Mesendoderm (in vitro differentiated cells): ENCODE measurements around the gene POR.

Source experiments
- DNase-seq: peaks from one replicate; pipeline ENCODE4 v3.0.0; 2013
- H2AK5ac ChIP-seq: 2 replicates; pipeline ENCODE4 v1.6.1; 2013; ENCODE audit warnings: low read length, inconsistent platforms
- H2BK120ac ChIP-seq: 2 replicates; pipeline ENCODE4 v1.6.1; 2013; ENCODE audit warnings: low read depth, mild to moderate bottlenecking, low read length, moderate library complexity, mixed read lengths
- H2BK15ac ChIP-seq: replicated peaks from 2 replicates; pipeline ENCODE4 v1.6.1; 2013; ENCODE audit warnings: low read depth, mild to moderate bottlenecking, moderate library complexity
- H2BK5ac ChIP-seq: 2 replicates; pipeline ENCODE4 v1.6.1; 2013; ENCODE audit warnings: low read length, inconsistent platforms
- H3K18ac ChIP-seq: 2 replicates; pipeline ENCODE4 v1.6.1; 2013; ENCODE audit warnings: mild to moderate bottlenecking, low read length, mixed read lengths
- H3K23ac ChIP-seq: one replicate; pipeline ENCODE4 v1.6.1; 2013; ENCODE audit warnings: low read length
- H3K27ac ChIP-seq: 2 replicates; pipeline ENCODE4 v1.5.1; 2013; ENCODE audit warnings: low read depth, mild to moderate bottlenecking, inconsistent platforms, low read length, moderate library complexity
- H3K27me3 ChIP-seq: 2 replicates; pipeline ENCODE4 v1.6.1; 2013; ENCODE audit warnings: low read length, control low read depth, mild to moderate bottlenecking, inconsistent platforms; ENCODE audit not compliant: insufficient read depth, poor library complexity
- H3K36me3 ChIP-seq: 2 replicates; pipeline ENCODE4 v1.6.1; 2013; ENCODE audit warnings: low read length, inconsistent platforms; ENCODE audit not compliant: control insufficient read depth, insufficient read depth
- H3K4ac ChIP-seq: one replicate; pipeline ENCODE4 v1.6.1; 2013; ENCODE audit warnings: low read depth, mild to moderate bottlenecking, low read length, moderate library complexity
- H3K4me1 ChIP-seq: 2 replicates; pipeline ENCODE4 v1.6.1; 2013; ENCODE audit warnings: low read depth, low read length, inconsistent platforms; ENCODE audit not compliant: control insufficient read depth
- H3K4me2 ChIP-seq: 2 replicates; pipeline ENCODE4 v1.6.1; 2013; ENCODE audit warnings: low read length
- H3K4me3 ChIP-seq: 2 replicates; pipeline ENCODE4 v1.5.1; 2013; ENCODE audit warnings: mild to moderate bottlenecking, low read length
- H3K56ac ChIP-seq: one replicate; pipeline ENCODE4 v1.6.1; 2013; ENCODE audit warnings: low read length
- H3K79me1 ChIP-seq: 2 replicates; pipeline ENCODE4 v1.6.1; 2013; ENCODE audit warnings: low read length, inconsistent platforms
- H3K79me2 ChIP-seq: 2 replicates; pipeline ENCODE4 v1.6.1; 2013; ENCODE audit warnings: mild to moderate bottlenecking, low read length; ENCODE audit not compliant: control insufficient read depth, insufficient read depth
- H3K9ac ChIP-seq: 2 replicates; pipeline ENCODE4 v1.6.1; 2013; ENCODE audit warnings: low read length, inconsistent platforms
- H4K5ac ChIP-seq: one replicate; pipeline ENCODE4 v1.6.1; 2013; ENCODE audit warnings: low read length
- H4K8ac ChIP-seq: one replicate; pipeline ENCODE4 v1.6.1; 2013; ENCODE audit warnings: low read depth, mild to moderate bottlenecking, control low read depth, low read length, moderate library complexity
- WGBS: extraction: QIAGEN DNeasy Blood & Tissue Kit; methylation state at CpG from one replicate; pipeline ENCODE4 v1.1.7; 2013; ENCODE audit warnings: low lambda C conversion rate, missing lambda C conversion rate; ENCODE audit not compliant: insufficient coverage; ENCODE audit errors: extremely low coverage; 5-methylcytosine and 5-hydroxymethylcytosine counted together

POR gene

DNA sequence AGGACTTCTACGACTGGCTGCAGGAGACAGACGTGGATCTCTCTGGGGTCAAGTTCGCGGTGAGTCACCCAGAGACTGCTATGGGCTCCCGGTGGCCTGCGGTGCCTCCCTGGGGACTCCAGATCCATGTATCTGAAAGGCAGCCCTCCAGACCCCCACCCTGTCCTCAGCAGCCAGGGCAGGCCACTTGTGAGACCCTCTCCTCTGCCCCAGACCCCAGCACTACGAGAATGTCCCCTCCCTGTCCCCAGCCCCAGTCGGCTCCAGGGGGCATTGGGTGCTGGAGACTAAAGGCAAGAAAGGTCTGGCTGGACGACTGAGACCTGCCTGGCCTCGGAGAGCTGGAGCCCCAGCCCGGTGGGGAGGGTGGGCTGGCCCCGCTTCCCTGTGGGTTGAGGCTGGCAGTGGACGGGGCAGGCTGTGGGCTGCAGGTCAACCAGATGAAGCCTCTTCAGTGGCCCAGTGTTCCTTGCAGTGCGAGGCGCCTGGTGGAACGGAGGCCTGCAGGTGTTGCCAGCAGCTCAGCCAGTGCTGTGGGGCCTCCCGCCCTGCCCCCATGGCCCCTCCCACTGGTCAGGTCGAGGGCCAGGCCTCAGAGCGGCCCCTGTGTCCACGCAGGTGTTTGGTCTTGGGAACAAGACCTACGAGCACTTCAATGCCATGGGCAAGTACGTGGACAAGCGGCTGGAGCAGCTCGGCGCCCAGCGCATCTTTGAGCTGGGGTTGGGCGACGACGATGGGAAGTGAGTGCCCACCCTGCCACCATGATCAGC is 65.7 kb downstream of the POR start:
- Histone ChIP-seq H3K23ac (no peak overlapping the region), H3K56ac (no peak overlapping the region), H3K79me1 (no peaks in the 10 kb centered on the region), H3K27me3 (no peaks in the 10 kb centered on the region), H3K4ac (no peak overlapping the region), H3K36me3 (peaks cover 6% of the 10 kb centered on the region), H3K4me3 (no peak overlapping the region), H4K5ac (no peak overlapping the region), H3K4me1 (no peaks in the 10 kb centered on the region), H3K9ac (no peak overlapping the region), H3K4me2 (no peak overlapping the region), H2BK5ac (no peak overlapping the region), H4K8ac (no peak overlapping the region), H3K27ac (no peak overlapping the region), H3K18ac (no peak overlapping the region), H2BK120ac (no peak overlapping the region), H3K79me2 (no peaks in the 10 kb centered on the region), H2BK15ac (no peak overlapping the region), H2AK5ac (no peak overlapping the region)
- DNase-seq = no peak
- no CpG with 5 or more reads among the region's 29 CpGs for WGBS

DNA sequence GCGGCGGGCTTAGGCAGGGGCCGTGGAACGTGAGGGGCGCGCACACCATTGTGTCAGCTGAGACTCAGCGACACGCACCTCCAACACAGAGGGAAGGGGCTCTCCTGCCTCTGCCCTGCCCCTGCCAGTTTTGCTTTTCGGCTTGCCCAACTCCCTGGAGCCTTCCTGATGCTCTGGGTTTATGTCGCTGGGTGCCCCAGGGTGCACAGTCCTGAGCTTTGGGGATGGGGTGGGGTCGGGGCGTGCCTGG is 66.2 kb downstream of the POR start:
- Histone ChIP-seq H3K4me2 (no peak overlapping the region), H3K27ac (no peak overlapping the region), H3K56ac (no peak overlapping the region), H3K18ac (no peak overlapping the region), H3K27me3 (no peaks in the 10 kb centered on the region), H3K9ac (no peak overlapping the region), H3K4me1 (no peaks in the 10 kb centered on the region), H2BK15ac (no peak overlapping the region), H2AK5ac (no peak overlapping the region), H3K4me3 (no peak overlapping the region), H3K23ac (no peak overlapping the region), H4K8ac (no peak overlapping the region), H3K79me1 (no peaks in the 10 kb centered on the region), H4K5ac (no peak overlapping the region), H2BK120ac (no peak overlapping the region), H3K79me2 (no peaks in the 10 kb centered on the region), H3K4ac (no peak overlapping the region), H3K36me3 (peaks cover 8% of the 10 kb centered on the region), H2BK5ac (no peak overlapping the region)
- no CpG with 5 or more reads among the region's 12 CpGs for WGBS
- no peak for DNase-seq

DNA sequence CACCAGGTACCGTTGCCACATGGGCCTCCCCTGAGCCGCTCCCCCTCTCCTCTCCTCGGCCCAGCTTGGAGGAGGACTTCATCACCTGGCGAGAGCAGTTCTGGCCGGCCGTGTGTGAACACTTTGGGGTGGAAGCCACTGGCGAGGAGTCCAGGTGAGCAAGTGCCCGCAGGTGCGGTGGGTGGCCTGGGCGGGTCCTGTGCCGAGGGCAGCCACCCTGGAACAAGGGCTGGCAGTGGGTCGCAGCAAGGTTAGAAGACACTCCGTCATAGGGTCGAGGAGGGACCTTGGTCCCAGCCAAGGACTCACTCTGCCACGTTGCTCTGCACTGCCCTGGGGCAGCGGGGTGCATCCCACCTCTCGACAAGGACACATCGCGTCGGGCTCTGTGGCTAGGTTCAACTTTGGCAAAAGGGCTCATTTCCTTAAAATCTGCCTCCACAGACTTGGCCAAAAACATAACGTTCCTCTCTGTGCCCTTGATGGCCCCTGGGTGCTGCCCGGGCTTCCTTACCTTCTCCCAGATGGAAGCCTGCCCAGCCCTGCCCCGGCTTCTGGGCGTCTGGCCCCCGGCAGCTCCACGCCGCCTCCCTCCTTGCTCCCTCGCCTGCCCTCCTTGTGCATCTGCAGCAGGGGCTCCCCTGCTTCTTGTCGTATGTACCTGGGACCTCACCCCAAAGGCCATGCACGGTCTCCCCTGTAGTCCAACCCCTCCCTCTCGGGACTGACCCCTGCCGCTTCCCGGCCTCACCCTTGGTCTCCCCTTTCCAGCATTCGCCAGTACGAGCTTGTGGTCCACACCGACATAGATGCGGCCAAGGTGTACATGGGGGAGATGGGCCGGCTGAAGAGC is 66.7 kb downstream of the POR start:
- H3K27ac ChIP-seq = no peak overlapping the region
- H3K36me3 ChIP-seq = peaks cover 8% of the 10 kb centered on the region
- DNase-seq = no peak
- no peak overlapping the region for H2BK5ac ChIP-seq
- H2BK15ac ChIP-seq = no peak overlapping the region
- H2AK5ac ChIP-seq = no peak overlapping the region
- no peaks in the 10 kb centered on the region for H3K79me2 ChIP-seq
- H3K9ac ChIP-seq = no peak overlapping the region
- no peak overlapping the region for H3K23ac ChIP-seq
- no peak overlapping the region for H3K18ac ChIP-seq
- H3K4me2 ChIP-seq = no peak overlapping the region
- no peak overlapping the region for H3K4ac ChIP-seq
- no peaks in the 10 kb centered on the region for H3K4me1 ChIP-seq
- no peak overlapping the region for H2BK120ac ChIP-seq
- no CpG with 5 or more reads among the region's 38 CpGs for WGBS
- H4K8ac ChIP-seq = no peak overlapping the region
- H3K27me3 ChIP-seq = no peaks in the 10 kb centered on the region
- no peak overlapping the region for H3K56ac ChIP-seq
- no peak overlapping the region for H4K5ac ChIP-seq
- H3K79me1 ChIP-seq = no peaks in the 10 kb centered on the region
- H3K4me3 ChIP-seq = no peak overlapping the region

DNA sequence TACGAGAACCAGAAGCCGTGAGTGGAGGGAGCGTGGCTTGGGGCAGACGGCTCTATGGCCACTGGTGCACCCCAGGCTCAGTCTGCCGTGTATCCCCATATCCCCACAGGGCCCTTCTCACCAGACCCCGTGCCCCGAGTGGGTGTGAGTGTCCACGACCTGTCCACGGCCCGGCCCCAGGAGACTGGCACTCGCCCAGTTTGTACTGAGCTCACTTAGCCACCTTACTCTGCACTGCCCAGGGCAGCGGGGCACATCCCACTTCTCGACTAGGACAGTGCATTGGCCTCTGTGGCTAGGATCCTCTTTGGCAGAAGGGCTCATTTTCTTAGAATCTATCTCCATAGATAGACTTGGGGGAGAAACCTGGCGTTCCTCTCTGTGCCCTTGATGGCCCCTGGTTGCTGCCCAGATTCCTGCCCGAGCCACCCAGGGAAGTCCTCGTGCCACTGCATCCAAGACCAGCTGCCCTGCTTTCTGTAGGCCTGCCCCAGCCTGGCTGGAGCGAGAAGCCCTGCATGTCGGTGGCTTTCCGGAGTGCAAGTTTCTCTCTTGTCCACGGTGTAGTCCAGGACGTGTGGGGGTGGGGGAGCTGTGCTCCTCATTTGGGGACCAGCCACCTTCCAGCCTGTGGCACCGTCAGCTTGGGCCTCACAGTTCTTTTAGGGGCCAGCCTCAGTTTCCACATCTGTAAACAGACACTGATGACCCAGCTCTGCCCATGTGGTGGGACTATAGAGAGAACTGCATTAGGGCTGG is 67.5 kb downstream of the POR start:
- no peaks in the 10 kb centered on the region for H3K27me3 ChIP-seq
- H3K4me1 ChIP-seq = no peaks in the 10 kb centered on the region
- no peaks in the 10 kb centered on the region for H3K79me2 ChIP-seq
- no peak for DNase-seq
- H2BK5ac ChIP-seq = no peak overlapping the region
- H3K4ac ChIP-seq = no peak overlapping the region
- no peak overlapping the region for H3K18ac ChIP-seq
- H3K9ac ChIP-seq = no peak overlapping the region
- no peak overlapping the region for H3K27ac ChIP-seq
- no peak overlapping the region for H2BK120ac ChIP-seq
- no peak overlapping the region for H3K56ac ChIP-seq
- no peak overlapping the region for H4K5ac ChIP-seq
- H2BK15ac ChIP-seq = no peak overlapping the region
- peaks cover 8% of the 10 kb centered on the region for H3K36me3 ChIP-seq
- H3K79me1 ChIP-seq = no peaks in the 10 kb centered on the region
- H3K23ac ChIP-seq = no peak overlapping the region
- no CpG with 5 or more reads among the region's 22 CpGs for WGBS
- no peak overlapping the region for H2AK5ac ChIP-seq
- no peak overlapping the region for H3K4me2 ChIP-seq
- H3K4me3 ChIP-seq = no peak overlapping the region
- no peak overlapping the region for H4K8ac ChIP-seq

DNA sequence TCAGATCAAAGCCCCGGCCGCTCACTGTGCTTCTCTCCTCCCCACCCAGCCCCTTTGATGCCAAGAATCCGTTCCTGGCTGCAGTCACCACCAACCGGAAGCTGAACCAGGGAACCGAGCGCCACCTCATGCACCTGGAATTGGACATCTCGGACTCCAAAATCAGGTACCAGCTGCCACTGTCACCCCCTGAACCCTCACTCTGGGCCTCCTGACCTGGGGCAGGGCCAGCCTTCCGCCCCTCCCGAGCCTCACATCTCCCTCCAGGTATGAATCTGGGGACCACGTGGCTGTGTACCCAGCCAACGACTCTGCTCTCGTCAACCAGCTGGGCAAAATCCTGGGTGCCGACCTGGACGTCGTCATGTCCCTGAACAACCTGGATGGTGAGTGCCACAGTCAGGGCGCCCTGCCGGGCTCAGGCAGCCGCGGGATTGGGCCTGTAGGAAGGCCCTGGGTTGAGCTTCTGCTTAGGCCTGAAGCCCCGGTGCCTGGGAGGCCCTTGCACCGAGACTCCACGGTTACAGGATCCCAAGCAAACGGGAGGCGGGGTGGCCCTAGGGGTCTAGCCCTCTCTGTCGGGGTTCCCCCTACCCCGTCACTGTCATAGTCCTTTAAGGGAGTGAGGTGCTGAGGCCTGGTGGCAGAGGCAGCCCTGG is 68.6 kb downstream of the POR start:
- H3K56ac ChIP-seq = no peak overlapping the region
- no peak overlapping the region for H4K8ac ChIP-seq
- H3K79me2 ChIP-seq = no peaks in the 10 kb centered on the region
- no peak overlapping the region for H3K4me3 ChIP-seq
- no peaks in the 10 kb centered on the region for H3K4me1 ChIP-seq
- H2BK120ac ChIP-seq = no peak overlapping the region
- H3K23ac ChIP-seq = no peak overlapping the region
- H3K18ac ChIP-seq = no peak overlapping the region
- no peak overlapping the region for H2AK5ac ChIP-seq
- no peaks in the 10 kb centered on the region for H3K79me1 ChIP-seq
- no peak overlapping the region for H3K9ac ChIP-seq
- no peak overlapping the region for H3K4ac ChIP-seq
- no peak overlapping the region for H4K5ac ChIP-seq
- no CpG with 5 or more reads among the region's 26 CpGs for WGBS
- no peak for DNase-seq
- no peak overlapping the region for H2BK5ac ChIP-seq
- H3K36me3 ChIP-seq = peaks cover 8% of the 10 kb centered on the region
- no peak overlapping the region for H3K27ac ChIP-seq
- no peak overlapping the region for H3K4me2 ChIP-seq
- no peaks in the 10 kb centered on the region for H3K27me3 ChIP-seq
- H2BK15ac ChIP-seq = no peak overlapping the region
